Caco-2 (cell line): Measurements from ENCODE around the gene CTCF. TPM values are rescaled to one million over a fixed set of nuclear protein-coding genes. Genes with fewer than 3 reads are reported as not detected.

Source experiments
- BruUV-seq: library from RNA; stranded (reverse); fragments of 400-500 nt; replicated peaks from 2 replicates; lab custom pipeline; 2021; lab: Mats Ljungman, UMichigan
- CTCF ChIA-PET: fragments of 300-600 bp; sonication (Branson Sonifier 250); formaldehyde crosslinking; loops from one replicate; lab custom pipeline; 2022; ENCODE audit warnings: antibody characterized with exemption; lab: Charles Lee
- POLR2A ChIA-PET: fragments of 300-600 bp; sonication (Branson Sonifier 250); formaldehyde crosslinking; loops from one replicate; lab custom pipeline; 2022; ENCODE audit warnings: antibody characterized with exemption; lab: Charles Lee
- DNase-seq, 2 experiments: peaks; one replicate each; pipeline versions ENCODE4 v3.0.0 to v3.0.0-alpha.2; 2020 to 2022
- H3K27me3 ChIP-seq: replicated peaks from 2 replicates; pipeline ENCODE4 v1.6.0; 2011; ENCODE audit warnings: low read length; ENCODE audit not compliant: control insufficient read depth, insufficient read depth
- H3K36me3 ChIP-seq: 2 replicates; pipeline ENCODE4 v1.5.1; 2011; ENCODE audit warnings: low read length; ENCODE audit not compliant: control insufficient read depth, insufficient read depth
- H3K4me1 ChIP-seq: fragments of 250-450 bp; sonication (Bioruptor Pico); 2 replicates; pipeline ENCODE4 v1.5.1; 2020; ENCODE audit warnings: mild to moderate bottlenecking
- H3K4me3 ChIP-seq: 2 replicates; pipeline ENCODE4 v1.5.1; 2011; ENCODE audit warnings: low read depth, mild to moderate bottlenecking, control low read depth, low read length
- H3K9me3 ChIP-seq: fragments of 250-450 bp; sonication (Bioruptor Pico); 2 replicates; pipeline ENCODE4 v1.5.1; 2020; ENCODE audit warnings: mild to moderate bottlenecking, moderate library complexity
- H3K27ac Mint-ChIP-seq: one replicate; pipeline ENCODE4 v1.8.0; 2022; ENCODE audit warnings: mixed read lengths; ENCODE audit not compliant: unreplicated experiment
- H3K27me3 Mint-ChIP-seq: one replicate; pipeline ENCODE4 v1.8.0; 2022; ENCODE audit warnings: mixed read lengths; ENCODE audit not compliant: insufficient read depth, unreplicated experiment
- H3K36me3 Mint-ChIP-seq: one replicate; pipeline ENCODE4 v1.8.0; 2022; ENCODE audit warnings: mild to moderate bottlenecking, mixed read lengths; ENCODE audit not compliant: insufficient read depth, unreplicated experiment
- H3K4me1 Mint-ChIP-seq: one replicate; pipeline ENCODE4 v1.8.0; 2022; ENCODE audit warnings: low read depth, mixed read lengths; ENCODE audit not compliant: unreplicated experiment
- H3K4me3 Mint-ChIP-seq: one replicate; pipeline ENCODE4 v1.8.0; 2022; ENCODE audit warnings: mild to moderate bottlenecking, moderate library complexity, mixed read lengths; ENCODE audit not compliant: unreplicated experiment
- H3K9me3 Mint-ChIP-seq: one replicate; pipeline ENCODE4 v1.8.0; 2022; ENCODE audit warnings: mixed read lengths; ENCODE audit not compliant: unreplicated experiment
- intact Hi-C: fragments of 100-400 bp; cut with micrococcal nuclease; formaldehyde crosslinking; loops from one replicate; pipeline ENCODE4 v1.10.0; 2022; ENCODE audit not compliant: unreplicated experiment
- total RNA-seq: library from RNA; stranded (reverse); gene quantifications from 2 replicates; pipeline ENCODE4 v1.2.3, GENCODE V29; 2022
- TF ChIP-seq, protein P1 (sequence below), 2 experiments: fragments of 200-600 bp in 1 of 2; IDR thresholded peaks; 1 replicate in 1 of 2; 2 replicates in 1 of 2; pipeline versions ENCODE4 v1.5.1 to v1.8.0; 2011 to 2022; ENCODE audit warnings: antibody characterized with exemption in 1 of 2, control low read depth in 1 of 2, inconsistent platforms in 1 of 2, low read depth in 1 of 2, low read length in 1 of 2, mild to moderate bottlenecking in 1 of 2, moderate library complexity in 1 of 2; ENCODE audit not compliant: insufficient read depth in 1 of 2, severe bottlenecking in 1 of 2, unreplicated experiment in 1 of 2

CTCF gene
- total RNA-seq, 1 experiment from 2014 or later: 67.8 TPM

- Mint-ChIP-seq H3K4me1 (no peaks in the 10 kb centered on the region), H3K4me3 (no peak overlapping the region), H3K27me3 (no peaks in the 10 kb centered on the region), H3K9me3 (no peaks in the 10 kb centered on the region), H3K27ac (no peak overlapping the region), H3K36me3 (peaks cover 13% of the 10 kb centered on the region)
- intact Hi-C loops: no loop called here
- H3K36me3 ChIP-seq: no peaks in the 10 kb centered on the region
- H3K9me3 ChIP-seq: no peaks in the 10 kb centered on the region
- ChIA-PET POLR2A (interaction anchor here (1.0 kb wide), 1 partner anchor 9 kb away, joined by 3 read pairs; the partner anchor contains the start of gene ACD), CTCF (no interaction called here)
- TF ChIP-seq, protein P1, sequence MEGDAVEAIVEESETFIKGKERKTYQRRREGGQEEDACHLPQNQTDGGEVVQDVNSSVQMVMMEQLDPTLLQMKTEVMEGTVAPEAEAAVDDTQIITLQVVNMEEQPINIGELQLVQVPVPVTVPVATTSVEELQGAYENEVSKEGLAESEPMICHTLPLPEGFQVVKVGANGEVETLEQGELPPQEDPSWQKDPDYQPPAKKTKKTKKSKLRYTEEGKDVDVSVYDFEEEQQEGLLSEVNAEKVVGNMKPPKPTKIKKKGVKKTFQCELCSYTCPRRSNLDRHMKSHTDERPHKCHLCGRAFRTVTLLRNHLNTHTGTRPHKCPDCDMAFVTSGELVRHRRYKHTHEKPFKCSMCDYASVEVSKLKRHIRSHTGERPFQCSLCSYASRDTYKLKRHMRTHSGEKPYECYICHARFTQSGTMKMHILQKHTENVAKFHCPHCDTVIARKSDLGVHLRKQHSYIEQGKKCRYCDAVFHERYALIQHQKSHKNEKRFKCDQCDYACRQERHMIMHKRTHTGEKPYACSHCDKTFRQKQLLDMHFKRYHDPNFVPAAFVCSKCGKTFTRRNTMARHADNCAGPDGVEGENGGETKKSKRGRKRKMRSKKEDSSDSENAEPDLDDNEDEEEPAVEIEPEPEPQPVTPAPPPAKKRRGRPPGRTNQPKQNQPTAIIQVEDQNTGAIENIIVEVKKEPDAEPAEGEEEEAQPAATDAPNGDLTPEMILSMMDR (IDR thresholded peaks at IDR 0.05; ENCODE audit: insufficient read depth in 1 of 2, low read depth in 1 of 2, low read length in 1 of 2, severe bottlenecking in 1 of 2, unreplicated experiment in 1 of 2): no peak
- H3K4me1 ChIP-seq: peaks cover 6% of the 10 kb centered on the region; the same call in 1 of the 2 replicates
- DNase-seq: no peak
- H3K4me3 ChIP-seq: no peak overlapping the region
- H3K27me3 ChIP-seq: no peaks in the 10 kb centered on the region
- no TSS peak for BruUV-seq
These were observed 88.7 kb downstream of the CTCF start for GRCh38 chr16:67651039-67651438.

GRCh38 chr16:67651847-67652246 is 89.5 kb downstream of the CTCF start:
- H3K4me1 Mint-ChIP-seq: no peaks in the 10 kb centered on the region
- Histone ChIP-seq H3K36me3 (no peaks in the 10 kb centered on the region), H3K9me3 (no peaks in the 10 kb centered on the region), H3K4me3 (no peak overlapping the region), H3K27me3 (no peaks in the 10 kb centered on the region), H3K4me1 (peaks cover 6% of the 10 kb centered on the region; the same call in 1 of the 2 replicates)
- H3K9me3 Mint-ChIP-seq: no peaks in the 10 kb centered on the region
- peak overlapping the region; percentile 57 for H3K4me3 Mint-ChIP-seq
- intact Hi-C loops: no loop called here
- ChIA-PET CTCF (interaction anchor here (1.3 kb wide), 1 partner anchor 105 kb away, joined by 3 read pairs; no protein-coding TSS in a partner anchor), POLR2A (interaction anchor here (1.0 kb wide), 1 partner anchor 8 kb away, joined by 3 read pairs; the partner anchor contains the start of gene ACD)
- no peak for DNase-seq
- no peak overlapping the region for H3K27ac Mint-ChIP-seq
- TF ChIP-seq, protein P1 (IDR thresholded peaks at IDR 0.05; ENCODE audit: insufficient read depth in 1 of 2, low read depth in 1 of 2, low read length in 1 of 2, severe bottlenecking in 1 of 2, unreplicated experiment in 1 of 2): no peak
- no TSS peak for BruUV-seq
- H3K36me3 Mint-ChIP-seq: peaks cover 13% of the 10 kb centered on the region
- no peaks in the 10 kb centered on the region for H3K27me3 Mint-ChIP-seq

DNA sequence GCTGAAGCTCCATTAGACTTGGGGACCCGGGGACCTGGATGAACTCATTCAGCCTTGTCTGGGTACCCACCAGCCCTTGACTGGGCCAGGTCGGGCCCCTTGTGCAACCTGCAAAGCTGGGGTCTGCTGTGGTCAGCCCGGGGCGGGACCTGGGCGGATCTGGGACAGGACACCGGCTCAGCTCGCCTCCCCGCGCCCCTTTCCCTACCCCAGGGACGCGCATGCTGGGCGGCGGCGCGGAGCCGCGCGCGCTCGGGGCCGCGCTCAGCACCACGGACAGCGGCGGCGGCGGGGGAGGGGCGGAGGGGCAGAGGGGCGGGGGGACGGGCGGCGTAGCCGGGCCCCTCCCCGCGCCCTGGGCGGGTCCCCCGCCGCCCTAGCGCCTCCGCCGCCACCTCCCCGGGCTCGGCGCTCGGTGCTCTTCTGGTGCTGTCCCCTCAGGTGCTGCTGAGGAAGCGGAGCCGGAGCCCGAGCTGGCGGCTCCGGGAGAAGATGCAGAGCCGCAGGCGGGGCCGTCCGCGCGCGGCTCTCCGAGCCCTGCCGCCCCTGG is 90.3 kb downstream of the CTCF start:
- ChIA-PET CTCF (interaction anchor here (1.1 to 1.3 kb wide), 2 partner anchors 105 to 109 kb away, joined by 3 read pairs; no protein-coding TSS in a partner anchor), POLR2A (no interaction called here)
- H3K4me3 Mint-ChIP-seq: no peak overlapping the region
- Histone ChIP-seq H3K27me3 (no peaks in the 10 kb centered on the region), H3K4me3 (peak overlapping the region; percentile 70), H3K36me3 (no peaks in the 10 kb centered on the region), H3K4me1 (peaks cover 6% of the 10 kb centered on the region; the same call in 1 of the 2 replicates), H3K9me3 (no peaks in the 10 kb centered on the region)
- H3K27ac Mint-ChIP-seq: no peak overlapping the region
- intact Hi-C loops: no loop called here
- H3K9me3 Mint-ChIP-seq: no peaks in the 10 kb centered on the region
- DNase-seq: peak; percentile 53 to 80
- no peaks in the 10 kb centered on the region for H3K27me3 Mint-ChIP-seq
- BruUV-seq: no TSS peak
- H3K36me3 Mint-ChIP-seq: peaks cover 13% of the 10 kb centered on the region
- TF ChIP-seq, protein P1 (IDR thresholded peaks at IDR 0.05; ENCODE audit: insufficient read depth in 1 of 2, low read depth in 1 of 2, low read length in 1 of 2, severe bottlenecking in 1 of 2, unreplicated experiment in 1 of 2): no peak
- no peaks in the 10 kb centered on the region for H3K4me1 Mint-ChIP-seq
